Stimulated activated CD4-positive, alpha-beta T cell treated with anti-CD3 and anti-CD28 coated beads, Interleukin-4, amount 100 ng/mL, for 24 hours (primary cell): Measurements from ENCODE around the gene RRBP1.

Experiments used
- DNase-seq: peaks from one replicate; pipeline ENCODE4 v3.0.0-alpha.2; 2020

The RRBP1 gene

DNA sequence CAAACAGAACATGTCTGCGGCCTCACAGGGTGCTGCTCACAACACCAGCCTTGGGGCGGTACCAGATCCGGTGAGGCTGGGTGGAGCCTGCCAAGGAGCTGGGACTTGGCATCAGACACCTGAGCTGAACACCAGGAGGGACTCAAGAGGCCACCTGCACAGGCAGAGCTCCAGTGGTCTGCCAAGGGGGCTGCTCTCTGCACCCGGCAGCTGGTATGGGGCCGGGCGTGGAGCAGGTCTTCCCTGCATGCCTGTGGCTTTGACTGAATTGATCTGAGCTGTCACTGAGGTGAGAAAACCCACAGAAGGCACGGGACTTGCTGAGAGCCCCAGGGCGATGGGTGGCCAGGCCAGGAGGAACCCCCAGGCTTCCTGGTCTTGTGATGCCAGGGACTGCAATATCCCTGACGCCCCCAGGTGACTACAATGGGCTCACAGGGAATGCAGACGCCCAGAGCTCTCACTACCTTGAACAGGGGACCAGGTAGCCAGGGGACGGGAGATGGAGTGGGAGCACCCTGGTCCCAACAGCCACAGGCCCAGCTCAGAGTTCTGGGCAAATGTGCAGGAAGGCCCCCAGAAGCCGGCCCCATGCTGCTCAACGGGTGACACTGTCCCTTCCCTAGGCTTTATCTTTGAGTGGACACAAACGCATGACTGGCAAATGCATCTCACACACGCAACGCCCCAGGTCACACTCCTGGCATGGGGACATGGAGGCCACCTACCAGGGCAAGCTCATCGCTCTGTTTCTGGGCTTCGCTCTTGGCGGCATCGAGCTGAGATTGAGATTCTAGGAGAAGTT lies 64.0 kb downstream of the RRBP1 start:
- DNase-seq = no peak

DNA sequence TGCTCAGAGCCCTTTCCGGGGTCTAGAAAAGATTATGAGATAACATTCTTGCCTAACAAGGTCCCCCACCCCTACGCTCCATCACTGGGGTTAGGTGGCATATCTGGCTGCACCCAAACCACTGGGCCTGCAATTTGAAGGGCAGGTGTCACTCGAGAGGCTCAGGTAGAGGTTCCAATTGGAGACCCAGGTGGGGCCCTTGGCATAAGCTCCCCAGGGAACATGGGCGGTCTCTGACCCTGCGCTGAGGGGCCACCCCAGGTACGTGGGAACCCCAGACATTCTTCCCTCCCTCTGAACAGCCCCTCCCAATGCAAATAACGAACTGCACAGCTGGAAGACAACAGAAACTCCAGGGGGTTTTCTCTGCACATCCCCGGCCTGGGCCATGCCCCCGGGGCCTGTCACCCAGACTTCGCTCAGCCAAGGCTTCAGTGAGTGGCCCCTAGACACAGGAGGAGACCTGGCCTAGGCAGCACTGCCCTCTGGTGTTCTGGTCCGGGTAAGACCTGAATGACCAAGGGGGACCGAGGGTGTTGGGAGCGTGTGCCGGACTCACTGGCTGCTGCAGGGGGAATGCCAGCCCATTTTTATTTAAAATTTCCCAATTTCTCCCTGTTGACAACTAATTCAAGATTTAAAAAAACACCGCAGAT lies 64.7 kb downstream of the RRBP1 start:
- peak; percentile 58 for DNase-seq

DNA sequence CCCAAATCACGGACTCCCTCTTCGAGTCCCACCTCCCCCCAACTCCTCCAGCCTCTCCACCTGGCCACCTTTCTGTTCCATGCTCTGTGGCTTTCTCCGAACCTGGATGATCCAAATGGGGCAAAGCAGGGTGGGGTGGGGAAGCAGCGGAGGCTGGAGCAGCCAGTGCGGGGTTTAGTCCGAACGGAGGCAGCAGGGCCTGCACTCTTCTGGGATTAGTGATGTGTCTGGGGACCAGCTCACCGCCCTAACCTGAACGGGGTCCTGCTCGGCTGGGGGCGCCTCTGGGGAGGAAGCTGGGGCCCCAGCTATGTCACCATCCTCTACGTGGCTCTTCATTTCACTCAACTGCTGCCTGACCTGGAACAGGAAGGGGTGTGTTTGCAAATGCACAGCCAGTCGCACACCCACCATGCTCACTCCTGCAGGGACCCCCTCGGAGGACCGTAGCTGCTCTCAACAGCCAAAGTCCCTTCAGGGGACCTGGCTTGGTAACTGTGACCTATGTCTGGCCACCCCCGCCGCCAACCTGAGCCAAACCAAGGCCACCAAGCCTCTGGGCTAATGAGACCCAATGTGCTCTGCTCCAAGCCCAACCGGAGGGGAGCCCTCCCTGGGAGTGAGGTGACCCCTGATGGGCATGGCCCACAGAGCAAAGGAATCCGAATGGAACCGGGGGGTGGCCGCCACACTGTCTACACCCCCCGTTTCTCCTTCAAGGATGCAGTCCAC lies 65.4 kb downstream of the RRBP1 start:
- DNase-seq = no peak

DNA sequence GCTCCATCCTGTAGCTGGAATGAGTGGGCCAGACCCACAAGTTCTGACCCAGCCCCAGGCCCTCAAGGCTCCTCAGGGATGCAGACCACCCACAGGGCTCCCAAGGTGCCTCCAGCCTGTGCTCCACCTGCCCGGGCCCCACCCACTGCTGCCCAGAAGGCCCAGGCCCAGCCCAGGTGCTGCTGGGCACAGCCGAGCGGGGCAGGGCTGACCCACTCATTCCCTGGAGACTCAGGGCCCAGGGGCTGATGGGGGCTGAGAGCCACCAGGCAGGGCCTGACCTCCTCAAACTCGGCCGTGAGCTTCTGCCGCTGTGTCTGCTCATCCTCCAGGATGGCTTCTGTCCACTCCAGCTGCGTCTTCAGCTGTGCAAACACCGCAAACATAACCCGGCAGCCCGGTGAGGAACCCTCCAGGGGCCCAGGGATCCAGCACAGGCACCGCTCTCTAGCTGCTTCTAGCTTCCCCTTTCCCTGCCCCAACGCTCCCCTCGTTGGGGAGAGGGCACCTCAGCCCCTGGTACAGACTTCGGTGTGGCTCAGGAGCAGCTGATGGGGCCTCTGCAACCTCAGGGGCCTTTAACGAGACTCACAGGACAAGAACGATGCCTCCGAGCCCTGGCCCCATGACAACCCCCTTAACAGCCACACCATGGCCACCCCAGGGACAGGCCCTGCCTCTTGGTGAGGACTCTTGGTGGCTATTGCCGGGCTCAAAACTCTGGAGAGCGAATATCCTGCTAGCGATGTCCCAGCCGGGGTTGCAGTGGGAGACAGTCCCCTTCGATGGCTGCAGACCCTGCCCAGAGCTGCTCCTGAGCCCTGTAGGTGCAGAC lies 66.2 kb downstream of the RRBP1 start:
- DNase-seq = no peak

DNA sequence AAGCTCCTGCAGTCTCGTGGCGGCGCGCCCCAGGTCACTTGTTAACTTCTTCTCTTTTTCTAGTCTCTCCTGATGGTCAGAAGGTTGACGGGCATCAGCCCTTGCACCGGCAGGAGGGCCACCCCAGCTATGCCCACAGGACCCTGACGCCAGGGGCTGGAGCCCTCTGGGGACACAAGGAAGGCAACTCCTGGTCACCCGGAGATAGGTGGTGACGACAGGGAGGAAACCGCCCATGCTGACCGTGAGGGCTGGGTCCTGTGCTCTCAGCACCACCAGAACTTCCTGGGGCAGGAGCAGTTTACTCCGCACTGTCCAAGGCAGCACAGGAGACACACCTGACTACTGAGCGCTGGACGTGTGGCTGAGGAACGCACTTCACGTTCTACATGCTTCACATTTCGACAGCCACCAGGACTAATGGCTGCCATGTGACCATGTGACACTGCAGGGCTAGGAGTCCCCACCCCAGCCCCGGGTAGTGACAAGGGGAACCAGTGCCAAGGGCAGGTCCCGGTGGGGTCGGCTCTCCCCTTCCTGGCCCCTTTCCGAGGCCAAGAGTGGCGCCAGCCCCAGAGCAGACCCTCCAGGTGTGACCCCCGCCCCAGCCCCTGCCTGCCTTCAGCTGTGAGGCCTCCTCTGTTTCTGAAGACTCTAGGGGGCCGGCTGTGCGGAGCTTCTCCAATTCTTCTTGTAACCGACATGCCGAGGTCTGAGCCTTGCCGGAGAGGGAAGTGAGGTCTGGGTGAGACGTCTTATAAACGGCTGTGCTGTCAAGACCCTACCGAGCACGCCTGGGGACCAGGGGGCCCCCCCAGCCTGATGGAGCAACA lies 67.0 kb downstream of the RRBP1 start:
- DNase-seq = no peak

DNA sequence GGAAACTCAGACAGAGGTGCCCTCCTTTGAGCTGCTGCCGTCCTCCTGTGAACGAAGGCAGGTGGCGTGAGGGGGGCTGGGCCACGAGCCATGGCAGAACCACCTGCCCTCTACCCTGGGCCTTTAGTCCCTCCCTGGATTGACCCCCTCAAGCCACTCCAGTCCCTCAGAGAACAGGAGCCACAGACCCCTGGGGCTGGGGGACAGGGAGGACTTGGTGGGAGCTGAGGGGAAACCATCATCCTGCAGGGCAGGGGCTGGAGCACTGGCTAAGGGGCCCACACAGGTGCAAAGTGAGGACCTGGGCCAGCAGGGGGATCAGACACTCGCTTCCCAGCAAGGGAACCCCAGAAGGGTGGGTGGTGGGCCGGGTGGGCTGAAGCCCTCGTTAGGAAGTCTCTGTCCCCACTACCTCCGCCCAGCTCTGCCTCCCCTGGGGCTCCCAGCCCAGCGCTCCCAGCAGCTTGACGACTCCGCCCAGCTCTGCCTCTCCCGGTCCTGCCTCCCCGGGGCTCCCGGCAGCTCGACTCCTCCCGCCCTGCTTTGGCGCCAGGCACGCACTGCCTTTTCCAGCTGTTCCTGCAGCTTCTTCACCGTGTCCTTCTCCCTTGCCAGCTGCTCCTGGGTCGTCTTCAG lies 67.7 kb downstream of the RRBP1 start:
- no peak for DNase-seq

DNA sequence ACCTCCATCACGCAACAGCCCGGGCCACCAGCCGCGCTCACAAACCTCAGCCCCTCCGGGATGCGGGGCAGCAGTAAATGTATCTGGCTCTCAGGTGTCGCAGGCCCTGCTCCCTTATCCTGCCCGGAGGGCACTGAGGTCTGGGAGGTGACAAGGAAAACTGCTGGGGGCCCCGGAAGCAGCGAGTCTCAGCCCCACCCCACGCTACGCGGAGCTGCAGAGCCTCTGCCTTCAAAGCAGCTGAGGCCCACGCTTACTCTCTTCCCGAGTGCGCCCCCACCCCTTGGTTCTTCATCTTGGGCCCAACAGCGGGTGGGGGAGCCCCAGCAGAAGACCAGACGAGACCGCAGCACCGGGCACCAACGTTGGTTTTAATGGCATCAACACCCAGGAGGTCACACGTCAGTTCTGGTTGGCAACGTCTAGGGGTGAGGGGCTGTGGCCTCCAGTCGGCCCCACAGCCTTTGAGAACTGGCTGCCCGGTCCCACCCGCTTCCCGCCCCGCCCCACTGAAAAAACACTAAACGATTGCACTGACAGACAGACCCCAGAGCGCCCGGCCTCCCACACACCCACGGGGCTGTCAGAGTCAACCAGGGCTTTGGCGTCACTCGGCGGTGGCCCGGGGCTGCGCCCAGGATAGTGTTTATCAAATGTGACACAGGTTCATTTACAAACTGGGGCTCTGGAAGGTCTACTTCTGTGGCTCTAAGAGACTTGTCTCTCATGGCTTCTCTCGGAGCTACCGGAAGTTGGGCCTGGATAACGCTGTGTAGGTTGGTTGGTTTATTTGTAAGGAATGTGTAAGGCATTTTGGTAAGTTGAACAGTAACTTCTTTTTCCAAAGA lies 68.5 kb downstream of the RRBP1 start:
- no peak for DNase-seq

DNA sequence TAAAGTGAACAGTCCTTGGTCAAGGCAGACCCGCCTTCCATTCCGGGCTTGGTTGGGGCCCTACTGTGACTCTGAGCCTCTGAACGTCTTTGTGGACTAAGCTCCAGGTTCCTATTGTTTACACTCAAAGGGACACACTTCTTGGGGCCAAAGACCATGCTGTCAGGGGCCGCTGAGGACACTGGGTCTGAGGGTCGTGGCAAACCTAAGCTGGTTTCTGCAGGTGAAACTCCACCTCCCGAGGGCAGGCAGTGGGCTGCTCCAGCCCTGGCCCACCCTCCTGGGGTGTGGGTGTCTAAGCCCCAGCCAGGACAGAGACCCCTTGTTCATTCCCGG lies 69.1 kb downstream of the RRBP1 start:
- DNase-seq = no peak

DNA sequence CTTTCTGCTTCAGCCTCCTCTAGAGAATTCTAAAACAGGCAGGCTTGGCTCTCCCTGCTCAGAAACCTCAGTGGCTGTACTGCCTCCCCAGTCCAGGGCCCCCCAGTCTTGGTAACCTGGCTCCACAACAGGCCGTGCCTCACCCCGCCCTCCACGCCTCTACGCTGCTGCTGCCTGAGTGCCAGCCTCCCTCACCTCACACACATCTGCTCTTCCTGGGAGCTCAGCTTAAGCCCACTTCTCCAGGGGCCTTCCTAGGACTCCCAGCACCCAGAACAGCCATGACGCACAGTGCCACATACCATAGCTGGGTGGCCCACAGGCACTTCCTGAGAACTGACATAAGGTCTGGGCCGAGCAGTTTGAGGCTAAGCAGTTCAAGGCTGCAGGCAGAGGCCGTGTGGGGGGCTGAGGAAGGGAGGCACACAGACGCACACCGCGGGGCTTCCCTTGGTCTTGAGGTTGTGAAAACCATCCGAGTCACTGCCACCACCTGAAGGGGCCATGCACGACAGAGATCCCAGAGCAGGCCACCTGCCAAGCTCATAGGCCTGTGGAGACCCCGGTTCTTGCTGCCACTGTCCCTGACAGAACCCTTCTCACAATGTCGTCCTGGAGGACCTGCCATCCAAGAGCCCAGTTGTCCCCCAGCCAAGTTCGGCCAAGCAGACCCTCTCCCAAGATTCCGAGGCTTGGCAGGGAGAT lies 69.6 kb downstream of the RRBP1 start:
- peak; percentile 22 for DNase-seq

DNA sequence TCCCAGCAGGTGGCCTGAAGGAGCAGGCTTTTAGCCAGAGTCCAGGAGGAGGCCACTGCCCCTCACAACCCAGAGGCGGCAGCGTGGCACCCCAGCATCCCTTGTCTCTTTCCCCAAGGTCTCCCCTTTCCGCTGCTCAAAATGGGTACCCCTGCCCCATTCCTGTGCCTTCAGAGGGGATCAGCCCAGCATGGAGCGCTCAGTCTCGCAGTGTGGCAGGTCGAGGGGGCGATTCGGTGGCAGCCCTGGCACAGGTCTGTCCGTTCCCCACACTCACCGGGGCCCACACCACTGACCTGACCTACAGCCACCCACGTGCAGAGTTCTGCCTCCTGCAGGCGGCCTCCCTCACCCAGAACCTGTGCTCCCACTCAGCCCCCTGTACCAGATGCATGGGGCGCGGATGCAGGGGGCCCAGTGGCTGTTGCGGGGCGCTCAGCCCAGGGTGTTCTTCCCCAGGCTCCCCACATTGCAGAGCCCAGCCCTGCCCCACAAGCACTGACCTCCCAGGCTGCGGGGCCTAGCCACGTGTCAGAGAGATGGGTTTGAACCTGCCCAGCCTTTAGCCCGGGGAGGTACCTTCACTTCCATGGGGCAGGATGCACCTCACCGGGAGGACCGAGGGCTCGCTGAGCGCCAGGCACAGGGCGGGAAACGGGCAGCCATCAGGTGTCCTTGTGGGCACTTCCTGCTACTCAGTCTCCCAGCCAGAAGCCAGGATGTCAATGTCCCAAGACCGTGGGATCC lies 70.3 kb downstream of the RRBP1 start:
- DNase-seq = no peak

DNA sequence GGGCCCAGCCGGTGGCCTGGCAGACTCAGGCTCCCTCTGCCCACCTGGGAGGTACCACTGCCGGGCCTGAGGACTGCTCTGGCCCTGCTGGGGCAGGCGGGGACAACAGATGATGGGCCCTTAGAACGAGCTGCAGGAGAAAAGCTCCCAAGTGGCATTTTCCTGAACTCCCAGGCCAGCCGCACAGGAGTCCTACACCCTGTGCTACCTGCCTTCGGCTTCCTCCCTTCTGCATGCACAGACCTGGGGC lies 70.8 kb downstream of the RRBP1 start:
- no peak for DNase-seq

DNA sequence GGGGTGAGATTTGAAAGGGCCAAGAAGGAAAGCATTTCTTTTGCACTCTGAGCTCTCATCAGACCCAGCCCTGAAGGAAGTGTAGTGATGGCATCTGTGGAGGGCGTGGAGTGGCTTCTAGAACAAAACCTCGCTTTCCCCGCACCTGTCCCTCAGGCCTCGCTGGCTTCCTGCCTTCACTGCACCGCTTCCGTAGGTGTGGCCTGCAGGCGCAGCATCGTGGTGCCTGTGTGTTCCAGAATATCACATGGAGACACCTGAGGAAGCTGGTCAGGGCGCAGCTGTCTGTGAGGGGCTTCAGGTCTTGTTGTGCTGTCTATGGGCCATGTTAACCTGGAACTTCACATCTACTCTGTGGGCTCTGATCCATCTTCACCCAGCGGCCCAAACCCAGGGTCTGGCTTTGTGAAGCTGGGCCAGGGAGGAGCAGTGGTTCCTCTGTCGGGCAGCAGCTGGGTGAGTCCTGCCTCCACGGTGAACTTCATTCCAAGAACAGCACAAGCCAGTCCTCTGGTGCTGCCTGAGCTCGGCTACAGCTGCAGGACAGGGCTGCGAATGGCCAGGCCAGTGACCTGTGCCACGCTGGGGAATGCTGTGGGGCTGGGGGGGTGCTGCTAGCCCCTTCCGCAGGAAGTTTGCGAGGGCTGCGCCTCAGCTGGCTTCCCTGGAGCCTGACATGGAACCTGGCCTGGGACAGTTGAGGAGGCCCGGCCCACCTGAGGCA lies 71.3 kb downstream of the RRBP1 start:
- peak; percentile 60 for DNase-seq

DNA sequence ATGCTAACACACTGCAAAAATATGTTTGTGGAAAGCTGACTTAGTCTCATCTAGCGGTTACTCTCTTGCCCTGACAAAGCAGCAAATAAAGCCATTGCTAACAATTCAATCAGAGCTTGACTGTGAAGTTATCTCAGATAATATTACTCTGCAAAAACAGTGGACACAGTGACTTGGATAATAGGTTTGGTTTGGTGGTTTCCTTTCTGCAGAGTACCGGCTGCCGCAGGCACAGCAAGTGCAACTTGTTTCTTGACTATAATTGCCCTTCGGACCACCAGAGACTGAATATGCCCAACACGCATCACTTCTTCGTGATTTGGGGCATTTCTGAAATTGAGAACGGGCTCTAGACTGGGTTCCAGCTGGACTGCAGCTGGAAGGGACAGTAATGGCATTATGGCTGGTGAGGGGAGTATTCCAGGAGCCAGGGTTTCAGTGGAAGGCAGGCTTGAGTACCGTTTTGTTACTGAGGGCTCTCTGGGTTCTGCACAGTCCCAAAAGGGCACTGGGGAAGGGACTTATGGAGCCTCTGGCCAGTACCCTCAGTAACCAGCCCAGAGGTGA lies 72.1 kb downstream of the RRBP1 start:
- no peak for DNase-seq

DNA sequence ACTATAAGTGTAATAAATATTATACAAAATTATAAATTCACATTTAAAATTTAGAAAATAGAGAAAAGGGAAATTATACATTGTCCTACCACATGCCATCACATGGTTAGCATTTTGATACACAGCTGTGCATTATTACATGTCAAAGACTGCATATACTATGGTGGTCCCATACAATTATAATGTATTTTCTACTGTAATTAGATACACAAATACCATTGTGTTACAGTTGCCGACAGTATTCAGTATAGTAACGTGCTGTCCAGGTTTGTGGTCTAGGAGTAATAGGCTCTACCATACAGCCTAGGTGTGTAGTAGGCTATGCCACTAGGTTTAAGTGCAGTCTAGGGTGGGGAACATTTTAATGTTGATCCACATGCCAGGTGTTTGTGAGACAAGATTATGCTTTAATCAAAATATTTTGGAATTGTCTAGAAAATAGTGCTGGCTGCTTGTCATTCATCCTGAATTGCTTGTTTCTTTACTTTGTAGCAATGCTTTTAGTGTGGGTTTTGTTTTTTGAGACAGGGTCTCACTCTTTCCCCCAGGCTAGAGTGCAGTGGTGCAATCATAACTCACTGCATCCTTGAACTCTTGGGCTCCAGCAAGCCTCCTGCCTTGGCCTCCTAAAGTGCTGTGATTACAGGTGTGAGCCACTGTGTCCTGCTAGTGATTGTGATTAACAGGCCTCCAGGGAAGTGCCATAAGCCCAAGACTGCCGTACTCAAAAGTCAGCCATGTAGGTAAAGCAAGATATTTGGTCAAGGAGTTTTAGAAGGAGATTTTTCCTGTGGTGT lies 73.1 kb downstream of the RRBP1 start:
- DNase-seq = no peak

DNA sequence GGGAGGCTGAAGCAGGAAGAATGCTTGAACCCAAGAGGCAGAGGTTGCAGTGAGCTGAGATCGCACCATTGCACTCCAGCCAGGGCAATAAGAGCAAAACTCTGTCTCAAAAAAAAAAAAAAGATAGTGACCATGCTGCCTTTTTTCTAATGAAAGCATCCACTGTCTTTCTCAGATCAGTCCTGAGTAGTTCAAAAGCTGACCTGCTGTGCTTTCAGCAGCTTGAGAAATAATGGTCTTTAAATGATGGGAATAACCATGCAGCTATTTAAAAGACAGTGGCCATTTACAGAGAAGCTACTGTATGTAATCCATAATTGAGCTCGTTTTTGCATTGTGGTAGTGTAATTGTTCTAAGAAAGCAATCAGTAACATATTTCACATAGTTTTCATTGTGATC lies 76.0 kb downstream of the RRBP1 start:
- no peak for DNase-seq

DNA sequence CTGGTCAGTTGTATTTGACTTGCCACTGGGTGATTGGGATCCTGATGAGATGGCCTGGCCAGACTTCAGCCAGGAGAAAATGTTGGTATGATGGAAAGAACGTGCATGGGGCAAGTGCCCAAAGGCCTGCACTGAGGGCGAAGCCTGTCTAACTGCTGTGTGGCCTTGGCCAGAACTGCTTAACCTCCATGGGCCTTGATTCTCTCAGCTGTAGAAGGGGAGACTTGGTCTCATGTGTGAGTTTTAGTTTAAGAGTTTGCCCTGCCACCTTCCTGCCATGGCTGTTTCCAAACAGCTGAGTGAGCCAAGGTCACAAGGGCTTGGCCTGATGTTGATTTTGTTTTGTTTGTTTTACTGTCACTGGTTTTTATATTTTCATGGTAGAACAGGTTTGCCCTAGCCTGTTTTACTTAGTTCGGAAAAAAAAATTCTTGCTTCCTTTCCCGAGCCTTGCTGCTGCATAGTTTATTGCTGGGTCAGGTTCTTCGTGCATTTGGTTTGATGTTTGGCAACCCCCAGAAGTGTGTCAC lies 76.8 kb downstream of the RRBP1 start:
- DNase-seq = no peak

DNA sequence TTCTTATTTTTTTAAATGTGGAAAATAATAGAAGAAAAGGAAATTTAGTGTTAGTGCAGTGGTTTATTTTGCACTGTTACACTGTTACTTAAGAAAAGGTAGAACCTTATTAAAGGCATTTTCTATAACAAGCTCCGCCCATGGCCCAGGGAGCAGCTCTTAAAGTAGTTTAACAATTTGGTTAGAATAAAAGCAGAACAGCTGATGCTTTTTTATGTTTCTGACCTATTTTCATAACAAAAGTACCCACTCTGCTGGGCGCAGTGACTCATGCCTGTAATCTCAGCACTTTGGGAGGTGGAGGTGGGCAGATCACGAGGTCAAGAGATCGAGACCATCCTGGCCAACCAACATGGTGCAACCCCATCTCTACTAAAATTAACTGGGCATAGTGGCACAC lies 79.5 kb downstream of the RRBP1 start:
- no peak for DNase-seq
